Endothelial cell of umbilical vein (primary cell): ENCODE data around the gene TTLL12. TPM values are rescaled to one million over a fixed set of nuclear protein-coding genes. Genes with fewer than 3 reads are reported as not detected.
A peak's percentile ranks its signal among the peaks of the same experiment; 100 is the strongest.

Experiments
- BruUV-seq: library from RNA; stranded (reverse); fragments of 400-500 nt; replicated peaks from 2 replicates; lab custom pipeline; 2021; lab: Mats Ljungman, UMichigan
- CTCF ChIA-PET: fragments of 300-600, 350-600 bp; sonication (Branson Sonifier 250); formaldehyde crosslinking; loops from one replicate; lab custom pipeline; 2021; ENCODE audit warnings: antibody characterized with exemption, inconsistent platforms; lab: Charles Lee
- POLR2A ChIA-PET: fragments of 300-600, 350-600 bp; sonication (Branson Sonifier 250); formaldehyde crosslinking; loops from one replicate; lab custom pipeline; 2021; ENCODE audit warnings: antibody characterized with exemption, inconsistent platforms; lab: Charles Lee
- DNase-seq: peaks from one replicate; pipeline ENCODE4 v3.0.0-alpha.2; 2011; ENCODE audit warnings: low read depth, low spot score
- FAIRE-seq: peaks from 2 replicates; lab custom pipeline; 2011; peaks lifted over from hg19 to GRCh38; lab: Jason Lieb, UNC
- H2AFZ ChIP-seq: 2 replicates; pipeline ENCODE4 v1.6.0; 2012; ENCODE audit warnings: low read depth, low read length, control low read depth, inconsistent platforms
- H3K27ac ChIP-seq: 2 replicates; pipeline ENCODE4 v1.5.1; 2011; ENCODE audit warnings: low read depth, mild to moderate bottlenecking, control low read depth, low read length, moderate library complexity; ENCODE audit not compliant: insufficient read depth
- H3K27me3 ChIP-seq, 2 experiments: 2 replicates each; pipeline versions ENCODE4 v1.6.0 to v1.6.1; 2011; ENCODE audit warnings: low read length in 2 of 2, mixed read lengths in 1 of 2; ENCODE audit not compliant: control insufficient read depth in 2 of 2, insufficient read depth in 2 of 2
- H3K36me3 ChIP-seq, 2 experiments: 2 replicates in 1 of 2; 3 replicates in 1 of 2; pipeline ENCODE4 v1.5.1; 2011; ENCODE audit warnings: low read length in 2 of 2, mild to moderate bottlenecking in 1 of 2, moderate library complexity in 1 of 2; ENCODE audit not compliant: control insufficient read depth in 2 of 2, insufficient read depth in 2 of 2; ENCODE audit errors: extremely low read depth in 1 of 2
- H3K4me1 ChIP-seq: 3 replicates; pipeline ENCODE4 v1.5.1; 2011; ENCODE audit warnings: mild to moderate bottlenecking, low read length; ENCODE audit not compliant: control insufficient read depth, insufficient read depth; ENCODE audit errors: extremely low read depth
- H3K4me2 ChIP-seq: 2 replicates; pipeline ENCODE4 v1.6.1; 2011; ENCODE audit warnings: low read length, control low read depth, mixed read lengths; ENCODE audit not compliant: insufficient read depth
- H3K4me3 ChIP-seq, 3 experiments: fragments of 200-600 bp in 1 of 3; sonication (generic), shearing (Covaris generic) in 1 of 3; replicated peaks in 1 of 3; 2 replicates each; pipeline ENCODE4 v1.5.1; 2011 to 2016; ENCODE audit warnings: control low read depth in 3 of 3, low read length in 3 of 3, mild to moderate bottlenecking in 2 of 3, inconsistent platforms in 1 of 3, low read depth in 1 of 3, moderate library complexity in 1 of 3; ENCODE audit not compliant: insufficient read depth in 1 of 3
- H3K79me2 ChIP-seq: 2 replicates; pipeline ENCODE4 v1.6.0; 2012; ENCODE audit warnings: low read length, inconsistent platforms; ENCODE audit not compliant: control insufficient read depth, insufficient read depth
- H3K9ac ChIP-seq: replicated peaks from 2 replicates; pipeline ENCODE3; 2011; ENCODE audit warnings: low read length, control low read depth; ENCODE audit not compliant: insufficient read depth; ENCODE audit errors: extremely low read depth
- H3K9me1 ChIP-seq: replicated peaks from 3 replicates; pipeline ENCODE4 v1.6.0; 2011; ENCODE audit warnings: mild to moderate bottlenecking, low read length; ENCODE audit not compliant: control insufficient read depth, insufficient read depth; ENCODE audit errors: extremely low read depth
- H3K9me3 ChIP-seq: replicated peaks from 2 replicates; pipeline ENCODE4 v1.5.1; 2012; ENCODE audit warnings: low read length, inconsistent platforms; ENCODE audit not compliant: control insufficient read depth, insufficient read depth
- H4K20me1 ChIP-seq: replicated peaks from 2 replicates; pipeline ENCODE3; 2011; ENCODE audit warnings: mild to moderate bottlenecking, low read length; ENCODE audit not compliant: control insufficient read depth, insufficient read depth; ENCODE audit errors: extremely low read depth
- EZH2 ChIP-seq: IDR thresholded peaks from 2 replicates; pipeline ENCODE4 v1.6.1; 2012; ENCODE audit warnings: borderline replicate concordance, low read depth, mild to moderate bottlenecking, moderate library complexity, low read length, inconsistent platforms; ENCODE audit not compliant: severe bottlenecking
- FOS ChIP-seq: IDR thresholded peaks from 2 replicates; pipeline ENCODE4 v1.6.1; 2011; ENCODE audit warnings: mild to moderate bottlenecking, low read length, moderate library complexity, borderline replicate concordance; ENCODE audit not compliant: insufficient read depth
- GATA2 ChIP-seq: IDR thresholded peaks from 2 replicates; pipeline ENCODE4 v1.7.0; 2011; ENCODE audit warnings: low read depth, mild to moderate bottlenecking, moderate library complexity, mixed read lengths, low read length; ENCODE audit not compliant: insufficient read length, insufficient read depth
- JUN ChIP-seq: IDR thresholded peaks from 2 replicates; pipeline ENCODE4 v1.6.1; 2011; ENCODE audit warnings: borderline replicate concordance, low read depth; ENCODE audit not compliant: insufficient read length, insufficient read depth
- MYC ChIP-seq: IDR thresholded peaks from one replicate; pipeline ENCODE4 v1.6.1; 2011; ENCODE audit warnings: mild to moderate bottlenecking, low read depth, low read length
- POLR2A ChIP-seq: IDR thresholded peaks from 2 replicates; pipeline ENCODE4 v1.6.1; 2012; ENCODE audit warnings: low read depth, mild to moderate bottlenecking, control low read depth, low read length
- POLR2AphosphoS5 ChIP-seq: IDR thresholded peaks from 2 replicates; pipeline ENCODE4 v1.6.1; 2012; ENCODE audit warnings: low read depth, mild to moderate bottlenecking, control low read depth, low read length, moderate library complexity; ENCODE audit not compliant: insufficient read depth
- dilution Hi-C: fragments of 300-500 bp; cut with MboI; formaldehyde crosslinking; loops from one replicate; pipeline ENCODE4 v1.15.0; 2019; ENCODE audit warnings: low sequenced_read_pairs; ENCODE audit not compliant: extremely low pct_ligation_motif_present
- intact Hi-C: fragments of 100-400 bp; cut with micrococcal nuclease; formaldehyde crosslinking; loops from one replicate; pipeline ENCODE4 v1.10.0; 2022
- polyA plus RNA-seq, 4 experiments: library from polyadenylated mRNA; depleted of rRNA in 3 of 4; stranded (reverse) in 3 of 4; unstranded in 1 of 4; fragments of >200 nt; gene quantifications; 2 replicates each; pipeline versions ENCODE4 v1.2.1 to v1.2.3, GENCODE V29; 2011 to 2012; ENCODE audit warnings: missing spikeins in 1 of 4
- total RNA-seq: library from RNA; stranded (reverse); gene quantifications from 2 replicates; pipeline ENCODE4 v1.2.3, GENCODE V29; 2021
- TF ChIP-seq, protein P1 (sequence below), 2 donors: IDR thresholded peaks; 1 replicate in 1 of 2; 2 replicates in 1 of 2; pipeline ENCODE4 v1.5.1; 2011; ENCODE audit warnings: low read length in 2 of 2, mild to moderate bottlenecking in 2 of 2, moderate library complexity in 2 of 2, control low read depth in 1 of 2, inconsistent platforms in 1 of 2, low read depth in 1 of 2; ENCODE audit not compliant: insufficient read depth in 1 of 2; ENCODE audit errors: extremely low read depth in 1 of 2
- TF ChIP-seq, protein P2 (sequence below): IDR thresholded peaks from 2 replicates; pipeline ENCODE4 v1.6.1; 2011; ENCODE audit not compliant: insufficient read depth, insufficient read length

TTLL12 gene
- total and polyA plus RNA-seq, 2 donors (not counting 3 experiments of a cell fraction or from before 2014, with no cell fraction given): 26.2 to 36.5 TPM

DNA sequence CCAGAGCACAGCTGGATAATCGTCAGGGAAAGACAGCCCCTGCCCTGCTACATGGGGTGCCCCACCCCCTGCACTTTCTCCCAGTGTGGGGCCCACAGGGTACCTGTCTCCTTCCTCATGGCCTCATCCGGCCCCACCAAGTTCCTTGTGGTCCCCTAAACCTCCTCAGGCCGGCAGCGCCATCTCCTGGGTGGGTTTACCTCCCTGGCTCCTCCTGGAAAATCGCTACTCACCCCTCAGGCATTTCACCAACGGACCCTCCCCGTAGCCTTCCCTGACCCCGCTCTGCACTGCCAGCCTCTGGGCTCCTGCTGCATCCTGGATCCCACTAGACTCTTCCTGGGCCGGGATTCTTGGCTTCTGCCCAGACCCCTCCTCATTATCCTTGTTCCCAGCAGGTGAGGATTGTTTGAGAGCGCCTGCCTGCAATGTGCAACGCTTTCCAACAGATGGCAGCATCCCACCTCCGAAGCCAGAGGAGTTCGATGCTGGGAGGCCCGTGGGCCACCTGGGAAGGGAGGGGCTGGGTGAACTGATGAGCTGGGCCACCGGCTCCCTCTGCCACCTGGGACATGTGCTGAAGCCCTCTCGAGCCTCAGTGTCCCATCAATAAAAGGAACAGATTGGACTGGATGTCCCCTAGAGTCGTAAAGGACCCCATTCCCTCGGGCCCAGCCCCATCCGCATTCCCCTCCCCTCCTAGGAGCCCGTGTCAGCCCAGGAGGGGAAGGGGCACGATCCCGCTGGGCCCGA, 44.2 kb upstream of the TTLL12 start:
- Histone ChIP-seq H3K36me3 (no peaks in the 10 kb centered on the region), H2AFZ (no peak overlapping the region), H3K9me1 (no peaks in the 10 kb centered on the region), H4K20me1 (no peaks in the 10 kb centered on the region), H3K27ac (no peak overlapping the region), H3K79me2 (no peaks in the 10 kb centered on the region), H3K9me3 (no peaks in the 10 kb centered on the region), H3K4me2 (no peak overlapping the region), H3K4me3 (no peak overlapping the region), H3K4me1 (no peaks in the 10 kb centered on the region), H3K27me3 (no peaks in the 10 kb centered on the region), H3K9ac (no peak overlapping the region)
- peak; percentile 81 for FAIRE-seq
- DNase-seq: peak; percentile 50
- no TSS peak for BruUV-seq
- dilution Hi-C loops (no loop called here), intact Hi-C loops (loop anchor here (1.0 kb wide), 5 partner anchors 32 to 154 kb away; no protein-coding TSS in a partner anchor)
- POLR2A ChIA-PET: no interaction called here
- CTCF ChIA-PET: interaction anchor here (0.7 to 7.7 kb wide), 25 partner anchors 8 to 1396 kb away, joined by 3 to 106 read pairs (median 4); no protein-coding TSS in a partner anchor
- TF ChIP-seq, protein P1, sequence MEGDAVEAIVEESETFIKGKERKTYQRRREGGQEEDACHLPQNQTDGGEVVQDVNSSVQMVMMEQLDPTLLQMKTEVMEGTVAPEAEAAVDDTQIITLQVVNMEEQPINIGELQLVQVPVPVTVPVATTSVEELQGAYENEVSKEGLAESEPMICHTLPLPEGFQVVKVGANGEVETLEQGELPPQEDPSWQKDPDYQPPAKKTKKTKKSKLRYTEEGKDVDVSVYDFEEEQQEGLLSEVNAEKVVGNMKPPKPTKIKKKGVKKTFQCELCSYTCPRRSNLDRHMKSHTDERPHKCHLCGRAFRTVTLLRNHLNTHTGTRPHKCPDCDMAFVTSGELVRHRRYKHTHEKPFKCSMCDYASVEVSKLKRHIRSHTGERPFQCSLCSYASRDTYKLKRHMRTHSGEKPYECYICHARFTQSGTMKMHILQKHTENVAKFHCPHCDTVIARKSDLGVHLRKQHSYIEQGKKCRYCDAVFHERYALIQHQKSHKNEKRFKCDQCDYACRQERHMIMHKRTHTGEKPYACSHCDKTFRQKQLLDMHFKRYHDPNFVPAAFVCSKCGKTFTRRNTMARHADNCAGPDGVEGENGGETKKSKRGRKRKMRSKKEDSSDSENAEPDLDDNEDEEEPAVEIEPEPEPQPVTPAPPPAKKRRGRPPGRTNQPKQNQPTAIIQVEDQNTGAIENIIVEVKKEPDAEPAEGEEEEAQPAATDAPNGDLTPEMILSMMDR (IDR thresholded peaks at IDR 0.05; ENCODE audit: extremely low read depth in 1 of 2, insufficient read depth in 1 of 2, low read depth in 1 of 2, low read length in 2 of 2): peak; percentile 83 to 91
- no peak for TF ChIP-seq GATA2

DNA sequence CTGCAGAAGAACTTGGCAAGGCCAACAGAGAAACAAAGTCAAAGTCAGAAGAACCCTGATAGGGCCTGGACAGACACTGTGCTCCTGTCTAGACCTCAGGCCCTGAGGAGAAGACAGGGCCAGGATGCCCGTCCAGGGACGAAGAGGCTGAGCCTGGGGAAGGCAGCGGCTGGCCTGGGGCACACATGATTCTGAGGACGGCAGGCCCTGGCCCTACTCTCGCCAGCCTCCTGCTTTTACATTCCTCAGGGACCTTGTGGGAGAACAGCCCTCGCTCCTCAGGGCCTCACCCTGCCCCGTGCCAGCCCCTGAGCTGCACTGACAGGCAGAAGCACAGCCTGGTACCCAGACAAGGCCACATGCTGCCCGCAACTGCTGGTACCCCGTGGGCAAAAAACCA, 43.6 kb upstream of the TTLL12 start:
- CTCF ChIA-PET: interaction anchor here (1.3 to 7.7 kb wide), 6 partner anchors 24 to 154 kb away, joined by 6 to 106 read pairs (median 23); no protein-coding TSS in a partner anchor

More for the DNA sequence above, 43.6 kb upstream of the TTLL12 start:
- H3K27ac ChIP-seq: no peak overlapping the region
- H3K9ac ChIP-seq: no peak overlapping the region
- H3K79me2 ChIP-seq: no peaks in the 10 kb centered on the region
- no peaks in the 10 kb centered on the region for H3K4me1 ChIP-seq
- dilution Hi-C loops: no loop called here
- no TSS peak for BruUV-seq
- H3K36me3 ChIP-seq: no peaks in the 10 kb centered on the region
- H3K4me2 ChIP-seq: no peak overlapping the region
- no peaks in the 10 kb centered on the region for H3K9me1 ChIP-seq
- POLR2A ChIA-PET: no interaction called here
- no peak overlapping the region for H2AFZ ChIP-seq
- intact Hi-C loops: no loop called here
- DNase-seq (no peak), FAIRE-seq (no peak)
- TF ChIP-seq, protein P2, sequence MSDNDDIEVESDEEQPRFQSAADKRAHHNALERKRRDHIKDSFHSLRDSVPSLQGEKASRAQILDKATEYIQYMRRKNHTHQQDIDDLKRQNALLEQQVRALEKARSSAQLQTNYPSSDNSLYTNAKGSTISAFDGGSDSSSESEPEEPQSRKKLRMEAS: no peak
- TF ChIP-seq FOS (no peak), MYC (no peak), JUN (no peak), POLR2A (no peak), GATA2 (no peak), POLR2AphosphoS5 (no peak), EZH2 (no peak)
- TF ChIP-seq, protein P1 (IDR thresholded peaks at IDR 0.05; ENCODE audit: extremely low read depth in 1 of 2, insufficient read depth in 1 of 2, low read depth in 1 of 2, low read length in 2 of 2): no peak
- H4K20me1 ChIP-seq: no peaks in the 10 kb centered on the region
- no peak overlapping the region for H3K4me3 ChIP-seq
- H3K27me3 ChIP-seq: no peaks in the 10 kb centered on the region
- H3K9me3 ChIP-seq: no peaks in the 10 kb centered on the region
